SK-N-MC (cell line): ENCODE data around the gene SGTA.

Source experiments
- EZH2 ChIP-seq: fragments of 200-600 bp; sonication (generic); IDR thresholded peaks from one replicate; pipeline ENCODE4 v1.6.1; 2017; ENCODE audit warnings: antibody characterized with exemption
- POLR2AphosphoS5 ChIP-seq: IDR thresholded peaks from 2 replicates; pipeline ENCODE4 v1.6.1; 2012; ENCODE audit warnings: mild to moderate bottlenecking, low read depth, low read length, borderline replicate concordance

DNA sequence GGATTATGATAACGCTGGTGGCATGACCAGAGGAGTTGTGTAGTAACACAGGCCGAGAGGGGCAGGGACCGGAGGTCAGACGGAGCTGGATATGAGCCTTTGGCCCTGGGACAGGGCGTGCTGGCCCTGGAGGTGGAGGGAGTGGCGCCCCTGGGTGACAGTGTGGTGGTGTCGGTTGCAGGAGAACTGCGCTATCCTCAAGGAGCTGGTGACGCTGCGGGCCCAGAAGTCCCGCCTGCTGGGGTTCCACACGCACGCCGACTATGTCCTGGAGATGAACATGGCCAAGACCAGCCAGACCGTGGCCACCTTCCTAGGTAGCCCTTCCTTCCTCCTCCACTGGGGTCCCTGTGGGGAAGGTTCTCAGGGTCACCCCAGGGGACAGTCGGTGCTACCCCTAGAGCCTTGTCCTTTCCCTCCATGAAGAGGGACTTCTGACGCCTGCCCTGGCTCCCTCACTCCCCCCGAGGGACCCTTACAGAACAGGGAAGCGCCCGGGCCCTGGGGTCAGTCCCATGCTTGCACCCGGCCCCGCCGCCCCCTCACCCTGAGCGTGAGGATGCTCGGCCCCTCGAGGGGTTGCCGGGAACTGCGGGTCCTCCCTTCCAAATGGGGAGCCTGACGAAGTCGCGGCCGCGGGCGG is 23.8 kb upstream of the SGTA start:
- TF ChIP-seq EZH2 (no peak), POLR2AphosphoS5 (no peak)
